Measurements from ENCODE around the gene NEK4. TPM values are rescaled to one million over a fixed set of nuclear protein-coding genes. Genes with fewer than 3 reads are reported as not detected.

NEK4 gene
- total RNA-seq, 1 experiment from 2014 or later = 36.2 TPM

DNA sequence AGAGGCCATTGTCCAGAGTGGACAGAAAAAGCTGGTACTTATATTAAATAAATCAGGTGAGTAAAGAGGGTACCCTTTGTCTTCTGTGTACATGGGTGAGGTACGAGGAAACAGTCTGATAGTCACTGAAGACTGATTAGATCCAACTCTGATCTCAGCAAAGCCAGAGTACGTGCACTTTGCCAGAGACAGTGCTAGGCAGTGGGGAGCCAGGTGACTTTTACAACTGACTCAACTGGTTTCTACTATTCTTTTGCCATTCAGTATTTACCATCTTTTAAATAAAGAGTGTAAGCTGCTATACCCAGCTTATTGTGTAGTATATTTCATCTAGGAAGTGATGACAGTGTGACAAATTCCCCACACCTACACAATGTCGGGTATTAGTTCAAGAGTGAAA lies 81.6 kb downstream of the NEK4 start:
- no TSS peak for BruUV-seq (replicated peaks)
- Histone ChIP-seq H3K9ac (ENCODE audit: low read length) (no peak overlapping the region), H3K9me3 (ENCODE audit: control insufficient read depth in 1 of 2, insufficient read depth in 1 of 2, low read depth in 1 of 2, low read length in 2 of 2) (no peaks in the 10 kb centered on the region), H3K4me3 (replicated peaks in 1 of 2; ENCODE audit: low read depth in 1 of 2, low read length in 2 of 2) (no peak overlapping the region), H3K79me2 (ENCODE audit: insufficient read depth, low read length) (peaks cover 92% of the 10 kb centered on the region), H4K20me1 (ENCODE audit: insufficient read depth) (peaks cover 22% of the 10 kb centered on the region; the same call in 1 of the 2 replicates), H3K9me2 (ENCODE audit: insufficient read depth) (no peaks in the 10 kb centered on the region), H3K4me1 (ENCODE audit: control insufficient read depth in 1 of 2, insufficient read depth in 2 of 2, low read length in 2 of 2) (peaks cover 5 to 17% of the 10 kb centered on the region in 2 experiments; a peak in 3 of 4 replicates), H3K4me2 (ENCODE audit: low read length) (no peak overlapping the region), H3K27me3 (ENCODE audit: insufficient read depth, low read length) (no peaks in the 10 kb centered on the region), H2AFZ (ENCODE audit: low read depth, low read length, poor library complexity, severe bottlenecking) (no peak overlapping the region), H3K36me3 (ENCODE audit: control insufficient read depth in 1 of 2, insufficient read depth in 2 of 2, low read length in 2 of 2) (peaks cover 65 to 78% of the 10 kb centered on the region in 2 experiments), H3K27ac (ENCODE audit: low read depth, low read length) (no peak overlapping the region)
- RAD21 ChIA-PET (ENCODE audit: low non-redundant PET in 1 of 2, low total read pairs in 2 of 2, uncharacterized antibody in 2 of 2, unreplicated experiment in 2 of 2) = no interaction called here
- DNase-seq (ENCODE audit: low read depth, low spot score) = no peak
- POLR2A ChIA-PET = interaction anchor here (1.3 to 2.0 kb wide), 2 partner anchors 12 to 16 kb away, joined by 4 to 6 read pairs; partner anchors contain the start of genes GLT8D1 and SPCS1
- CTCF ChIA-PET = no interaction called here
- no peak for ATAC-seq
- intact Hi-C loops (cut with micrococcal nuclease) = no loop called here
- TF ChIP-seq, protein P1, sequence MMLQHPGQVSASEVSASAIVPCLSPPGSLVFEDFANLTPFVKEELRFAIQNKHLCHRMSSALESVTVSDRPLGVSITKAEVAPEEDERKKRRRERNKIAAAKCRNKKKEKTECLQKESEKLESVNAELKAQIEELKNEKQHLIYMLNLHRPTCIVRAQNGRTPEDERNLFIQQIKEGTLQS (IDR thresholded peaks at IDR 0.05) = no peak
- TF ChIP-seq RAD21 (IDR thresholded peaks at IDR 0.05; ENCODE audit: low read depth) = no peak
- TF ChIP-seq TCF7L2 (IDR thresholded peaks at IDR 0.05; ENCODE audit: borderline replicate concordance, extremely low read depth, insufficient read depth, insufficient read length) = no peak

DNA sequence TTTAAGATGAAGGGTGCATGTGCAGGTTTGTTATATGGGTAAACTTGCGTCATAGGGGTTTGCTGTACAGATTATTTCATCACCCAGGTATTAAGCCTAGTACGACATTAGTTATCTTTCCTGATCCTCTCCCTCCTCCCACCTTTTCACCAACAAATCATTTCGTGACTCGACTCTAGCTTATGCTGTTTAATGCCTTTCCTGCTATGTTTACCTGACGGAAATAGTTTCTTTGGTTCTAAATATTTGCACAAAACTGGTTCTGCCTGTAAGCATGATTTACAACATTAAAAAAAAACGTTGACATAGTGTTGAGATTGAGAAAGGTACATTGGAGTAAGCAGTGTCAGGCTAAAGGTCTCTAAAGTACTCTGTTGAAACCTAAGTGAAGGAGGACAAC lies 82.5 kb downstream of the NEK4 start:
- RAD21 ChIA-PET (ENCODE audit: low non-redundant PET in 1 of 2, low total read pairs in 2 of 2, uncharacterized antibody in 2 of 2, unreplicated experiment in 2 of 2) = interaction anchor here in 1 of 2 experiments (0.6 kb wide), 1 partner anchor 1121 kb away, joined by 3 read pairs; no protein-coding TSS in a partner anchor
- Histone ChIP-seq H3K4me3 (replicated peaks in 1 of 2; ENCODE audit: low read depth in 1 of 2, low read length in 2 of 2) (no peak overlapping the region), H3K9me2 (ENCODE audit: insufficient read depth) (no peaks in the 10 kb centered on the region), H3K27me3 (ENCODE audit: insufficient read depth, low read length) (no peaks in the 10 kb centered on the region), H3K4me2 (ENCODE audit: low read length) (no peak overlapping the region), H3K27ac (ENCODE audit: low read depth, low read length) (no peak overlapping the region), H3K79me2 (ENCODE audit: insufficient read depth, low read length) (peaks cover 94% of the 10 kb centered on the region), H4K20me1 (ENCODE audit: insufficient read depth) (peaks cover 16% of the 10 kb centered on the region; the same call in 1 of the 2 replicates), H3K36me3 (ENCODE audit: control insufficient read depth in 1 of 2, insufficient read depth in 2 of 2, low read length in 2 of 2) (peaks cover 57 to 70% of the 10 kb centered on the region in 2 experiments), H3K9me3 (ENCODE audit: control insufficient read depth in 1 of 2, insufficient read depth in 1 of 2, low read depth in 1 of 2, low read length in 2 of 2) (no peaks in the 10 kb centered on the region), H3K4me1 (ENCODE audit: control insufficient read depth in 1 of 2, insufficient read depth in 2 of 2, low read length in 2 of 2) (peaks cover 5 to 17% of the 10 kb centered on the region in 2 experiments; a peak in 3 of 4 replicates), H3K9ac (ENCODE audit: low read length) (no peak overlapping the region), H2AFZ (ENCODE audit: low read depth, low read length, poor library complexity, severe bottlenecking) (no peak overlapping the region)
- POLR2A ChIA-PET = no interaction called here
- ATAC-seq (no peak), DNase-seq (ENCODE audit: low read depth, low spot score) (no peak)
- BruUV-seq (replicated peaks) = no TSS peak
- TF ChIP-seq, protein P2, sequence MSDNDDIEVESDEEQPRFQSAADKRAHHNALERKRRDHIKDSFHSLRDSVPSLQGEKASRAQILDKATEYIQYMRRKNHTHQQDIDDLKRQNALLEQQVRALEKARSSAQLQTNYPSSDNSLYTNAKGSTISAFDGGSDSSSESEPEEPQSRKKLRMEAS (IDR thresholded peaks at IDR 0.05) = no peak
- TF ChIP-seq CEBPB (IDR thresholded peaks at IDR 0.05; ENCODE audit: low read depth) (no peak), EZH2 (IDR thresholded peaks at IDR 0.05) (no peak), YY1 (IDR thresholded peaks at IDR 0.05; ENCODE audit: extremely low read depth, insufficient replicate concordance, low read depth, low read length) (no peak), ZFX (IDR thresholded peaks at IDR 0.05) (no peak), CBX3 (IDR thresholded peaks at IDR 0.05; ENCODE audit: low read depth) (no peak), SRF (IDR thresholded peaks at IDR 0.05; ENCODE audit: low read depth) (no peak), SP1 (IDR thresholded peaks at IDR 0.05; ENCODE audit: low read depth) (no peak), SIN3A (IDR thresholded peaks at IDR 0.05; ENCODE audit: low read depth) (no peak)
- TF ChIP-seq, protein P3, sequence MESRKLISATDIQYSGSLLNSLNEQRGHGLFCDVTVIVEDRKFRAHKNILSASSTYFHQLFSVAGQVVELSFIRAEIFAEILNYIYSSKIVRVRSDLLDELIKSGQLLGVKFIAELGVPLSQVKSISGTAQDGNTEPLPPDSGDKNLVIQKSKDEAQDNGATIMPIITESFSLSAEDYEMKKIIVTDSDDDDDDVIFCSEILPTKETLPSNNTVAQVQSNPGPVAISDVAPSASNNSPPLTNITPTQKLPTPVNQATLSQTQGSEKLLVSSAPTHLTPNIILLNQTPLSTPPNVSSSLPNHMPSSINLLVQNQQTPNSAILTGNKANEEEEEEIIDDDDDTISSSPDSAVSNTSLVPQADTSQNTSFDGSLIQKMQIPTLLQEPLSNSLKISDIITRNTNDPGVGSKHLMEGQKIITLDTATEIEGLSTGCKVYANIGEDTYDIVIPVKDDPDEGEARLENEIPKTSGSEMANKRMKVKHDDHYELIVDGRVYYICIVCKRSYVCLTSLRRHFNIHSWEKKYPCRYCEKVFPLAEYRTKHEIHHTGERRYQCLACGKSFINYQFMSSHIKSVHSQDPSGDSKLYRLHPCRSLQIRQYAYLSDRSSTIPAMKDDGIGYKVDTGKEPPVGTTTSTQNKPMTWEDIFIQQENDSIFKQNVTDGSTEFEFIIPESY (IDR thresholded peaks at IDR 0.05; ENCODE audit: extremely low read depth, insufficient replicate concordance, low read length) = no peak
- TF ChIP-seq, protein P1 (IDR thresholded peaks at IDR 0.05) = no peak
- CTCF ChIA-PET = no interaction called here
- intact Hi-C loops (cut with micrococcal nuclease) = no loop called here
